ENCODE data around the gene LMNA.

Gene LMNA

DNA sequence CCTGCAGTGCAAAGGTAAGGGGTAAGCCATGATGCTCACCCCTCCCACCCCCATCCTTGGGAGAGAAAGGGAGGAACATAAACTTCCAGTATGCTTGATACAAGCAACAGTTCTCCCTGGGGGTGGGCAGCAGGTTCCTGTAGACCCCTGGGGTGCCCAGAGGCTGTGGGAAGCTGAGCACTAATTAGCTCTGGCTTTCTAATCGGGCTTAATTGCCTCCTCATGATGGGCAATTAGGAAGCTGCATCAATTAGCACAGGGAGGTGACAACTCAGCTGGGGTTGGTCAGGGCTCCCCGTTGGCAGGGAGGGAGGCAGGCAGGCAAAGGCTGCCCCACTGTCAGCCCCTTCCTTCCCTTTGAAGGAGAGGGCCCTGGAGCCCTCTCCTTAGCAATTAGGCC, 15.7 kb upstream of the LMNA start:
- Histone ChIP-seq H4K20me1 (ENCODE audit: insufficient read depth, low read length) (peaks cover 13% of the 10 kb centered on the region; the same call in 1 of the 2 replicates), H3K9me3 (ENCODE audit: insufficient read depth, low read length, severe bottlenecking) (no peaks in the 10 kb centered on the region), H3K27ac (ENCODE audit: low read length) (no peak overlapping the region), H3K9ac (ENCODE audit: low read depth, low read length) (no peak overlapping the region), H3K4me1 (ENCODE audit: insufficient read depth, low read length) (no peaks in the 10 kb centered on the region), H3K79me2 (ENCODE audit: insufficient read depth, low read length) (no peaks in the 10 kb centered on the region), H3K4me3 (ENCODE audit: low read depth in 1 of 2, low read length in 2 of 2) (no peak overlapping the region), H3K27me3 (ENCODE audit: insufficient read depth, low read length, poor library complexity) (peaks cover 10% of the 10 kb centered on the region), H3K4me2 (ENCODE audit: insufficient read depth, low read length) (no peak overlapping the region), H2AFZ (ENCODE audit: low read depth, low read length) (no peak overlapping the region), H3K36me3 (ENCODE audit: insufficient read depth, low read length) (no peaks in the 10 kb centered on the region)
- no peak for TF ChIP-seq EZH2 (IDR thresholded peaks at IDR 0.05; ENCODE audit: borderline replicate concordance, low read depth, low read length, severe bottlenecking)
- TF ChIP-seq, protein P1, sequence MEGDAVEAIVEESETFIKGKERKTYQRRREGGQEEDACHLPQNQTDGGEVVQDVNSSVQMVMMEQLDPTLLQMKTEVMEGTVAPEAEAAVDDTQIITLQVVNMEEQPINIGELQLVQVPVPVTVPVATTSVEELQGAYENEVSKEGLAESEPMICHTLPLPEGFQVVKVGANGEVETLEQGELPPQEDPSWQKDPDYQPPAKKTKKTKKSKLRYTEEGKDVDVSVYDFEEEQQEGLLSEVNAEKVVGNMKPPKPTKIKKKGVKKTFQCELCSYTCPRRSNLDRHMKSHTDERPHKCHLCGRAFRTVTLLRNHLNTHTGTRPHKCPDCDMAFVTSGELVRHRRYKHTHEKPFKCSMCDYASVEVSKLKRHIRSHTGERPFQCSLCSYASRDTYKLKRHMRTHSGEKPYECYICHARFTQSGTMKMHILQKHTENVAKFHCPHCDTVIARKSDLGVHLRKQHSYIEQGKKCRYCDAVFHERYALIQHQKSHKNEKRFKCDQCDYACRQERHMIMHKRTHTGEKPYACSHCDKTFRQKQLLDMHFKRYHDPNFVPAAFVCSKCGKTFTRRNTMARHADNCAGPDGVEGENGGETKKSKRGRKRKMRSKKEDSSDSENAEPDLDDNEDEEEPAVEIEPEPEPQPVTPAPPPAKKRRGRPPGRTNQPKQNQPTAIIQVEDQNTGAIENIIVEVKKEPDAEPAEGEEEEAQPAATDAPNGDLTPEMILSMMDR (IDR thresholded peaks at IDR 0.05; ENCODE audit: borderline replicate concordance, extremely low read depth, low read length, poor library complexity, severe bottlenecking) = no peak
- DNase-seq = no peak
- ATAC-seq (ENCODE audit: insufficient read depth, low read depth) = no peak

DNA sequence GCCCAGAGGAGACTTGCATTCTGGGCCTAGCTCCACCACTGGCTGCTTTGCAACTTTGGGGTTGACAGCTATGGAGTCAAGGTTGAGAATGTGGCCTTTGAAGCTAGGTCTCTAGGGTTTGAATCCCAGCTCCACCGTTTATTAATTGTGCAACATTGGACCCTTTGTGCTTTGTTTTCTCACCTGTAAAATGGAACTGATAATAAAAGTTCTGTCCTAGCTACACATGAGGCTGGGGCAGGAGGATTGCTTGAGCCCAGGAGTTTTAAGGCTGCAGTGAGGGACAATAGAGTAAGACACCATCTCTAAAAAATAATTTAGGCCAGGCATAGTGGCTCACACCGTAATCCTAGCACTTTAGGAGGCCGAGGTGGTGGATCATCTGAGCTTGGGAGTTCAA, 15.2 kb upstream of the LMNA start:
- H3K27ac ChIP-seq (ENCODE audit: low read length) = no peak overlapping the region
- H3K9me3 ChIP-seq (ENCODE audit: insufficient read depth, low read length, severe bottlenecking) = no peaks in the 10 kb centered on the region
- no peaks in the 10 kb centered on the region for H3K79me2 ChIP-seq (ENCODE audit: insufficient read depth, low read length)
- TF ChIP-seq, protein P1 (IDR thresholded peaks at IDR 0.05; ENCODE audit: borderline replicate concordance, extremely low read depth, low read length, poor library complexity, severe bottlenecking) = no peak
- TF ChIP-seq EZH2 (IDR thresholded peaks at IDR 0.05; ENCODE audit: borderline replicate concordance, low read depth, low read length, severe bottlenecking) = no peak
- no peaks in the 10 kb centered on the region for H3K36me3 ChIP-seq (ENCODE audit: insufficient read depth, low read length)
- no peak overlapping the region for H3K9ac ChIP-seq (ENCODE audit: low read depth, low read length)
- no peak overlapping the region for H2AFZ ChIP-seq (ENCODE audit: low read depth, low read length)
- DNase-seq (no peak), ATAC-seq (ENCODE audit: insufficient read depth, low read depth) (no peak)
- no peaks in the 10 kb centered on the region for H3K4me1 ChIP-seq (ENCODE audit: insufficient read depth, low read length)
- H3K4me2 ChIP-seq (ENCODE audit: insufficient read depth, low read length) = no peak overlapping the region
- no peak overlapping the region for H3K4me3 ChIP-seq (ENCODE audit: low read depth in 1 of 2, low read length in 2 of 2)
- peaks cover 13% of the 10 kb centered on the region; the same call in 1 of the 2 replicates for H4K20me1 ChIP-seq (ENCODE audit: insufficient read depth, low read length)
- peaks cover 10% of the 10 kb centered on the region for H3K27me3 ChIP-seq (ENCODE audit: insufficient read depth, low read length, poor library complexity)

DNA sequence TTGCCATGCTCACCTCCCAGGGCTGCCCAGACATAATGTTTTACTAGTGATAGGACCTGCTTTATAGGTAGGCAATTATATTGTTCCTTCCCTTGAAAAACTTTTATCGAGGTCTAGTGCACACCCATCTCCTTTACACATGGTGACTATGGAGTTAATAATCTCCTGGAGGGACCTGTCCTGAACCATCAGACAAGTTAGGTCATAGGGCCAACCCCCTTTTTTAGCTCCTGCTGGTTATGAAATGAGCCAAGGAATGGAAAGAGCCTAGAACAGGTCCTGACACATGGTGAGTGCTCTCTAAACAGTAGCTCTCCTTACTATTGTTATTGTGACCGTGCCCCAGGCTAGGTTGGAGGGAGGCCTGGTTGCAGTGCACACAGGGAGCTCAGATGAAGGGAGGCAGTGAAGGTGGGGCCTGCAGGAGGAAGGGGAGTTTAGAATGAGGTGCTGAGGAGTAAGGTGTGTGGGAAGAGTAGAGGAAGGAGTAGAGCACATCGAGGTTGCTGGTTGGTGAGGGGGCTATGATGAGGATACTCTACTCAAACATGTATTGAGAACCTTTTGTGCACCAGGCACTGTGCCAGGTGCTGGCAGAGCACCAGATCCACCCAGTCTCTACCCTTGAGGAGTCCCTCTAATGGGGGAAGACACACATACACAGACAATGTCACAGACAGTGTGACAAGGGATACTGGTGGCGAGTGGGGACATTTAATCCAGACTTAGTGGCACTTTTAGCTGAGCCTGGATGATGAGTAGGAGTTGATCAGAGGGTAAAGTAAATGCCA, 14.1 kb upstream of the LMNA start:
- H4K20me1 ChIP-seq (ENCODE audit: insufficient read depth, low read length) = peaks cover 13% of the 10 kb centered on the region; the same call in 1 of the 2 replicates
- DNase-seq = no peak
- H3K79me2 ChIP-seq (ENCODE audit: insufficient read depth, low read length) = no peaks in the 10 kb centered on the region
- no peak overlapping the region for H3K9ac ChIP-seq (ENCODE audit: low read depth, low read length)
- no peak overlapping the region for H2AFZ ChIP-seq (ENCODE audit: low read depth, low read length)
- peaks cover 10% of the 10 kb centered on the region for H3K27me3 ChIP-seq (ENCODE audit: insufficient read depth, low read length, poor library complexity)
- no peaks in the 10 kb centered on the region for H3K4me1 ChIP-seq (ENCODE audit: insufficient read depth, low read length)
- no peak for ATAC-seq (ENCODE audit: insufficient read depth, low read depth)
- no peaks in the 10 kb centered on the region for H3K36me3 ChIP-seq (ENCODE audit: insufficient read depth, low read length)
- H3K4me3 ChIP-seq (ENCODE audit: low read depth in 1 of 2, low read length in 2 of 2) = no peak overlapping the region
- H3K27ac ChIP-seq (ENCODE audit: low read length) = no peak overlapping the region
- H3K9me3 ChIP-seq (ENCODE audit: insufficient read depth, low read length, severe bottlenecking) = no peaks in the 10 kb centered on the region
- TF ChIP-seq, protein P1 (IDR thresholded peaks at IDR 0.05; ENCODE audit: borderline replicate concordance, extremely low read depth, low read length, poor library complexity, severe bottlenecking) = no peak
- no peak for TF ChIP-seq EZH2 (IDR thresholded peaks at IDR 0.05; ENCODE audit: borderline replicate concordance, low read depth, low read length, severe bottlenecking)
- H3K4me2 ChIP-seq (ENCODE audit: insufficient read depth, low read length) = no peak overlapping the region

All from DND-41 (cell line).